Measurements from ENCODE around the gene AGFG2.
A peak's percentile ranks its signal among the peaks of the same experiment; 100 is the strongest.
"Not testable (repeated sequence)": the region's sequence is repeated elsewhere in the genome, so short reads cannot be mapped to it uniquely, and the experiment has no call there.

AGFG2 gene, protein sequence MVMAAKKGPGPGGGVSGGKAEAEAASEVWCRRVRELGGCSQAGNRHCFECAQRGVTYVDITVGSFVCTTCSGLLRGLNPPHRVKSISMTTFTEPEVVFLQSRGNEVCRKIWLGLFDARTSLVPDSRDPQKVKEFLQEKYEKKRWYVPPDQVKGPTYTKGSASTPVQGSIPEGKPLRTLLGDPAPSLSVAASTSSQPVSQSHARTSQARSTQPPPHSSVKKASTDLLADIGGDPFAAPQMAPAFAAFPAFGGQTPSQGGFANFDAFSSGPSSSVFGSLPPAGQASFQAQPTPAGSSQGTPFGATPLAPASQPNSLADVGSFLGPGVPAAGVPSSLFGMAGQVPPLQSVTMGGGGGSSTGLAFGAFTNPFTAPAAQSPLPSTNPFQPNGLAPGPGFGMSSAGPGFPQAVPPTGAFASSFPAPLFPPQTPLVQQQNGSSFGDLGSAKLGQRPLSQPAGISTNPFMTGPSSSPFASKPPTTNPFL

DNA sequence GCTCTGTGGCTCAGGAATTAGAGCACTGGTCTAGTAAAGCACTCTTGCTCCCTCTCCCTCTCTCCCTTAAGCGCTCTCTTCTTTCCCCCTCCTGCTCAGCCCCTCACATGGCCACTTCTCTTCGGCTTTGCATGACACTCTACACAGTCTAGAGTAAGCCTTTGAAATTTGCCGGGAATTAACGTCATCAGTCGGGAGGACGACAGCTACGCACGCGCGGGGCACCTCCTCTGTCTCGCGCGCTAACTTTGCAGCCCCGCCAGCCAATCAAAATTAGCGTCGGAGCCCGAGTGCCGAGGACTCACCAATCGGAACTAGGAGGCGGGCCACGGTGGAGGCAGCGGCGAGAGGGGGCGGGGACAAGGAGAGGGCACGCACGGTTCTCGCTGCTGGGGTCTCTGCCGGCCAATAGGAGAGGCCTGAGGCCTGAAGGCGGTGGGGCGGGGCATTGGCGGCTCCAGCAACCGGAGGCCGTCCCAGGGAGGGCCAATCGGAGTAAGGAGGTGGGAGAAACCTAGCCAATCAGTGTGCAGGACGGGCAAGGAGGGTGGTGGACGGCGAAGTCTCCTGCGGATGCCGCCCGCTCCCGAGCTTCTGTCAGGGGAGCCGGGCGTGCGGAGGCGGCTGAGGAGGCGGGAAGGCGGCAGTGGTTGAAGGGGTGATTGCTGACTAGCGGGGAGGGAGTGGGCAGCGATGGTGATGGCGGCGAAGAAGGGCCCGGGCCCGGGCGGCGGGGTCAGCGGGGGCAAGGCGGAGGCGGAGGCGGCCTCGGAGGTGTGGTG lies at the start of gene AGFG2:
Gene AGFG2 (plus strand): TSS at position 550 of the 782 bp plus-strand sequence. CDS start 144 bp downstream, at position 694.
- peak; percentile 100 for DNase-seq

DNA sequence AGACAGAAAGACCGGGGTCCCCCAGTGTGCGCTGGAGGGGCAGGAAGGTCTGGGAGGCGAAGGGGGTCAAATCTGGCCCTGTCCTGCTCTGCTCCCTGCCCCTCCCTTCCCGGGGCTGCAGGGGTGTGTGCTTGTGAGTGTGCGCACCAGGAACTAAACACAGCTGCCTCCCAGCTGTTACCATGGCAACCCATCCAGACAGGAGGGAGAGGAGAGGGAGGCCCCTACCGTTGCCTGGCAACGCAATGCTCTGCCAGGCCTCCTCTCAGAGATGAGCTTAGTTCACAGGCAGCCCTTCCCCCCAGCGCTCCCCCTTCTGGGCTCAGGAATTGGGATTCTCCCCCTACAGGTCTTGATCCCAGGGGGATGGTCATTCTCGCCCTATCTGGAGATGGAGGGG lies 49.2 kb upstream of the AGFG2 start:
- DNase-seq: peak; percentile 90

DNA sequence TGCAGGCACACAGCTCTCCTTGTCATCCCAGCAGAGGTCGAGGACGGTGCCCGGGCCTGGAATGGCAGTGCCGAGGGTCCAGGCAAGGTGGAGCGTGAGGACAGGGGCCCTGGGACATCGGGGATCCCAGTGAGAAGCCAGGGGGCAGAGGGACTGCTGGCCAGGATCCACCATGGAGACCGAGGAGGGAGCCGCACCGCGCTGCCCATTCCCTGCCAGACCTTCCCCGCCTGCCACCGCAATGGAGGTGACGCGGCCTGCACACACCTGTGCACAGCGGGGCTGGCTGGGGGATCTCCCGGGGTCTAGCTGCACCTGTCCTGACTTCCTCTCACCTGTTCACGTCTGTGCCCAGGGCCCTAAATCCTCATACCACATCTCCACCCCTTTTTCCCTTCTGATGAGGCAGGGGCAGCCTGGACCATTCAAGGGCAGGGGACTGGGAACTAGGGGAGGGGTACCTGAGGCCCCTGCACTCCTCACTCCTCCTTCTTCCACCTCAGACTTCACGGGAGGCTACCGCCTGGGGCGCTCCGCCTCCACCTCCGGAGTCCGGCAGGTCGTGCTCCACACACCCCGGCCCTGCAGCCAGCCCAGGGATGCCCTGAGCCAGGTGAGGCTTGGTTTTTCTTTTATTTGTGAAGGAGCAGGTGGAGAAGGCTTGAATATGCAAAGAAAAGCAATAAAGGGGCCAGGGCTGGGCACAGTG lies 48.4 kb upstream of the AGFG2 start:
- no peak for DNase-seq

DNA sequence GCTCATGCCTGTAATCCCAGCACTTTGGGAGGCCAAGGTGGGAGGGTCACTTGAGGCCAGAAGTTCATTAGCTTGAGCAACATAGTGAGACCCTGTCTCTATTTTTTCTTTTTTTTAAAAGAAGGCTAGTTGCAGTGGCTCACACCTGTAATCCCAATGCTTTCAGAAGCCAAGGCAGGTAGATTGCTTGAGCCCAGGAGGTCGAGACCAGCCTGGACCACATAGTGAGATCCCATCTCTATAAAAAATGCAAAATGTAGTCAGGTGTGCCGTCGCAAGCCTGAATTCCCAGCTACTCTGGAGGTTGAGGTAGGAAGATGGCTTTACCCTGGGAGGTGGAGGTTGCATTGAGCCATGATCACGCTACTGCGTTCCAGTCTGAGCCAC lies 47.8 kb upstream of the AGFG2 start:
- no peak for DNase-seq

DNA sequence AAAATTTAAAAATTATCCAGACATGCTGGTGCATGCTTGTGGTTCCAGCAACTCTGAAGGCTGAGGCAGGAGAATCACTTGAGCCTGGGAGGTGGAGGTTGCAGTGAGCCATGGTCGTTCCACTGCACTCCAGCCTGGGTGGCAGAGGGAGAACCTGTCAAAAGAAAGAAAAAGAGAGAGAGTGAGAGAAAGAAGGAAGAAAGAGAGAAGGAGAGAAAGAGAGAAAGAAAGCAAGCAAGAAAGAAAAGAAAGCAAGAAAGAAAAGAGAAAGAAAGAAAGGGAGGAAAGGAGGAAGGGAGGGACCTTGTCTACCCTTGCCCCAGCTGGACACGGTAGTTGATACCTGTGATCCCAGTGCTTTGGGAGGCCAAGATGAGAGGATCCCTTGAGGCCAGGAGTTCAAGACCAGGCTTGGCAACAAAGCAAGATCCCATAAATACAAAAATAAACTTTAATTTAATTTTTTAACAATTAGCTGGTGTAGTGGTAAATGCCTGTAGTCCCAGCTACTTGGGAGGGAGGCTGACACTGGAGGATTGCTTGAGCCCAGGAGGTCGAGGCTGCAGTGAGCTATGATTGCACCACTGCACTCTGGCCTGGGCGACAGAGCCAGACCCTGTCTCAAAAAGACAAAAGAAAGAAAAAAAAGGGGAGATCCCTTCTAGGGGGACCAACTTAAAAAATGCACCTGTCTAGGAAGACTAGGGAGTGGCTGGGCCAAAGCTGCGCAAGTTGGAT lies 46.1 kb upstream of the AGFG2 start:
- DNase-seq: no peak

DNA sequence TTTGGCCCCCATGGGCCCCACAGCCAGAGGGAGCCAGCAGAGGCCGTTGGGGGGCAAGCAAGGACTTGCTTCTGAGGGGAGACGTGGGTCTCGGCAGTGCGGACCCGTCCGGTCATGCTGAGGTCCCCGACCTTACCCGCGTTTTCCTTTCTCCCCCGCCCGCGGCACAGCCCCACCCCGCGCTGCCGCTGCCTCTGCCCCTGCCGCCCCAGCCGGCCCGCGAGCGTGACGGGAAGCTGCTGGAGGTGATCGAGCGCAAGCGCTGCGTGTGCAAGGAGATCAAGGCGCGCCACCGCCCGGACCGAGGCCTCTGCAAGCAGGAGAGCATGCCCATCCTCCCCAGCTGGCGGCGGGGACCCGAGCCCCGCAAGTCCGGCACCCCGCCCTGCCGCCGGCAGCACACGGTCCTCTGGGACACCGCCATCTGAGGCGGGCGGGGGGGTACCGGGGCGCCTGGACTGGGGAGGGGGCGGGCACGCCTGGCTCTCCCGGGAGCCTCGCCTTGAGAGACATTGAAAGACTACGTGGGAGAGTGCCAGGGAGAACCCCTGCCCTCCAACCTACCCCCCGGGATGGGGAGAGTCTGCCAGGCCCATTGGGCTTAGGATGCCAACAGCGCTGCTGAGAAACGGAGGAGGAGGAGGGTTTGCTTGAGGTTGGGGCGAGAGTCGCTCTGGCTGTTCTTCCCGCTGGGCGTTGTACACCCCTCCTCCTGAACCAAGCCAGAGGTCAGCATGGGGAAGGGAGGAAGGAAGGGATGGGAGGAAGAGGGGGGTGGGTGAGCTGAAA lies 45.3 kb upstream of the AGFG2 start:
- DNase-seq: peak; percentile 9

DNA sequence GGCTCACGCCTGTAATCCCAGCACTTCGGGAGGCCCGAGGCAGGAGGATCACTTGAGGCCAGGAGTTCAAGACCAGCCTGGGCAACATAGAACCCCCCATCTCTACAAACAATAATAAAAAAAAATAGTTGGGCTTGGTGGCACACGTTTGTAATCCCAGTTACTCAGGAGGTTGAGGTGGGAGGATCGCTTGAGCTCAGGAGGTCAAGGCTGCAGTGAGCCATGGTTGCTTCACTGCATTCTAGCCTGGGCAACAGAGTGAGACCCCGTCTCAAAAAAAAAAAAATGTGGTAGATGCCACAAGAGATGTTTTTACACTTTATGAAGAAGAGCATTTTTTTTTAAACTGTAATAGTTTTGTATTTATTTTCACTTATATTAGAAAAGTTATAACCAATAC lies 42.5 kb upstream of the AGFG2 start:
- DNase-seq: no peak

DNA sequence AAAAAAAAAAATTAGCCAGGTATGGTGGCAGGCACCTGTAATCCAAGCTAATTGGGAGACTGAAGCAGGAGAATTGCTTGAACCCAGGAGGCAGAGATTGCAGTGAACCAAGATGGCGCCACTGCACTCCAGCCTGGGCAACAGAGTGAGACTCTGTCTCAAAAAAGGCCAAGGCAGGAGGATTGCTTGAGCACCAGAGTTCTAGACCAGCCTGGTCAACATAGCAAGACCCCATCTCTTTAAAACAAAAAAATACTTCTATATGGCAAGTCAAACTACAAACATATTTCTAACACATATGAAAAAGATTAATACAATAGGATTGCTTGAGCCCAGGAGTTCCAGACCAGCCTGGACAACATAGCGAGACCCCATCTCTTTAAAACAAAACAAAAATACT lies 38.3 kb upstream of the AGFG2 start:
- DNase-seq: not testable (repeated sequence)

DNA sequence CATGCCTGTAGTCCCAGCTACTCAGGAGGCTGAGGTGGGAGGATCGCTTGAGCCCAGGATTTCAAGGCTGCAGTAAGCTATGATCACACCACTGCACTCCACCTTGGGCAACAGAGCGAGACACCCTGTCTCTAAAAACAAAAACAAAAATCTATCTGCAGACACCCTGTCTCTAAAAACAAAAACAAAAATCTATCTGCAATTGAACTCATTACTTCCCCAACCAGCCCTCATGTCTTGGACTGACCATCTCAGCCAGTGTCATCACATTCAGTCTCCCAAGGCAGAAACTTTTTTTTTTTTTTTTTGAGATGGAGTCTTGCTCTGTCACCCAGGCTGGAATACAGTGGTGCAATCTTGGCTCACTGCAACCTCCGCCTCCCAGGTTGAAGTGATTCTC lies 35.0 kb upstream of the AGFG2 start:
- DNase-seq: not testable (repeated sequence)

DNA sequence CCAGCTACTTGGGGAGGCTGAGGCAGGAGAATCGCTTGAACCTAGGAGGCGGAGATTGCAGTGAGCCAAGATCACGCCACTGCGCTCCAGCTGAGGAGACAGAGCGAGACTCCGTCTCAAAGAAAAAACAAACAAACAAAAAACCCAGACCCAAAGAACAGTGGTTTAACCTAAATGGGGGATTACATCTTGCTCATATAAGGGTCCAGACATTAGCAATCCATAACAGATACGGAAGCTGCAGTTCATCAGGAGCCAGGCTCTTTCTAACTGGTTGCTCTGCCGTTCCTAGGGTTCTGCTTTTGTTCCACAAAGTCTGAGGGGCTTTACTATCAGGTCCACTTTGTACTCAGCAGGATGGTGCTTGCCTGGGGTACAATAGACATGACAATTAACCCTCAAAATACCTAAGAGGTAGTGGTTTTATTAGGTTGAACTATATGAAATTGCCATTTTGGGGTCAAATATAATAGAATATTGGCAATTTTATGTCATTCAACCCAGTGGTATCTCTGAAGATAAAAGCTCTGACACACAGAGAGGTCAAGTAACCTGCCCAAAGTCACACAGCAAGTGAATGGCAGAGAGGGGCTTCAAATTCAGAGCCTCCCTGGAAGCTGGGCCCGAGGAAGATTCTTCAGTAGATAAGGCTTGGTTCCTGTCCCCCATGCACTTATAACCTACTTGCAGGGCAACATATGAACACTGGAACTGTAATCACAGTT lies 34.0 kb upstream of the AGFG2 start:
- DNase-seq: no peak

DNA sequence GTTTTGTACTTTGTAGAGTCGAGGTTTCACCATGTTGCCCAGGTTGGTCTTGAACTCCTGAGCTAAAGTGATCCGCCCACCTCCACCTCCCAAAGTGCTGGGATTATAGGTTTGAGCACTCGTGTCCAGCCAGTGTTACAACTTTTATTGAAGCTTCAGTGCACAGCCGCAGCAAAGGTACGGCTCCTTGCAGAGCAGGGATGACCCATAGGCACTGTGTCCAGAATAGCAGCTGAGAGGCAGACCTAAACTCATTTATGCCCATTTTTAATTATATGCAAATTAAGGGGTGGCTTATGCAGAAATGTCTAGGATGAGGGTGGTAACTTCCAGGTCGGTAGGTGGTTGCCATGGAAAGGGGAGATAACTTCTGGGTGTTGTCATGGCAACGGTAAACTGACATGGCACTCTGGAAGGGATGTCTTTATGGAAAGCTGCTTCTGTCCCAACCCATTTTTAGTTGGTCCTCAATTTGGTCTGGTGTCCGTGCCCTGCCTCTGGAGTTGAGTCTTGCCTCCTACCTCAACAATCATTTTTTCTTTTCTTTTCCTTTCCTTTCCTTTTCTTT lies 32.6 kb upstream of the AGFG2 start:
- no peak for DNase-seq

DNA sequence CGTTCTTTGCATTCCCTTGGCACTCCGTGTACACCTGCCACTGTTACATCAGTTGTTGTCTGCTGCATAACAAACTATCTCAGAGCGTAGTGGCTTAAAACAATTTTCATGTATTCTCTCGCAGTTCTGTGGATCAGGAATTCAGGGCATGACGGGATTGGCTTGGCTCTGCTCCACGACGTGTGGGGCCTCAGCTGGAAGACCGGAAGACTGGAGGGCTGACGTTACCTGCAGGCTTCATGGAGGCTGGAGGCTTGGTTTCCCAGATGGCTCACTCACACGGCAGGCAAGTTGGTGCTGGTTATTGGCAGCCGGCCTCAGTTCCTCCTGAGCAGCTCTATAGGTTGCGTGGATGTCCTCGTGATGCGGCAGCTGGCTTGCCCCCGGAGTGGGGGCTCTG lies 29.8 kb upstream of the AGFG2 start:
- DNase-seq: no peak

DNA sequence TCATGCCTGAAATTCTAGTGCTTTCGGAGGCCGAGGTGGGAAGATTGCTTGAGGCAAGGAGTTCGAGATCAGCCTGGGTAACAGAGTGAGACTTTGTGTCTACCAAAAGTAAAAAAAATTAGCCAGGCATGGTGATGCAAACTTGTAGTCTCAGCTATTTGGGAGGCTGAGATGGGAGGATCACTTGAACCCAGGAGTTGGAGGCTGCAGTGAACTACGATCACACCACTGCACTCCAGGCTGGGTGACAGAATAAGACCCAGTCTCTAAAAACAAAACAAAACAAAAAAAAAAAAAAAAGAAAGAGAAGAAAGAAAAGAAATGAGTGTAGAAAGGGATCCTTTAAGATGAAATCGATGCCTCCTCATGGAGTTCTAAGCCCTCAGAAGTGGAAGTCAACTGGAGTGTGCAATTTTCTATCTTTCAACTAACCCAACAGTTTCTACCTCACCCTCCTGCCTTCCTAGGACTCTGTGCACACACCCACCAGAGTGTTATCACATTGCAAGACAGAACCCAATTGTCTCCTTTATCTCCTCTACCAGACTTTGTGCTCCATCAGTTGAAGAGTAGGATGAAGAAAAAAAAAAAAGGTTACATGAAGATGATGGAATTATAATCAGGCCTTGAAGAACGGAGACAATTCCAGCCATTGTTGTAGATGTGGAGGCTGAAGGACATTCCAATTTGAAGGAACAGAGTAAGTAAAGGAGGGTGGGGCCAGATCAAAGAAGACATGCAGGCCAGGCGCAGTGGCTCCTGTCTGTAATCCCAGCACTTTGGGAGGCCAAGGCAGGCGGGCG lies 28.4 kb upstream of the AGFG2 start:
- no peak for DNase-seq

DNA sequence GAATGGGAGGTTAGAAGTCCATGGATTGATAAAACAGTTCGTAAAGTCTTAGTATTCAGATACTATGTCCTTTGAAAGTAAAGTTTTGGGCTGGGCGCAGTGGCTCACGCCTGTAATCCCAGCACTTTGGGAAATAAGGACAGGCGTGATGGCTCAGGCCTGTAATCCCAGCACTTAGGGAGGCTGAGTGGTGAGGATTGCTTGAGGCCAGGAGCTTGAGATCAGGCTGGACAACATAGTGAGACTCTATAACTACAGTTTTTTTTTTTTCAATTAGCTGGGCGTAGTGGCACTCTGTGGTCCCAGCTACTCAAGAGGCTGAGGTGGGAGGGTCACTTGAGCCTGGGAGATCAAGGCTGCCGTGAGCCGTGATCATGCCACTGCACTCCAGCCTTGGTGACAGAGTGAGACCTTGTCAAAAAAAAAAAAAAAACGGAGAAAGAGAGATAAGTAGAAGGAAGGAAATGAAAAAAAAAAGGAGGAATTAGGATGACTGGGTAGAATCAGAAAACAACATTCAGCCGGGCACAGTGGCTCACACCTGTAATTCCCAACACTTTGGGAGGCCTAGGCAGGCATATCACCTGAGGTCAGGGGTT lies 25.7 kb upstream of the AGFG2 start:
- no peak for DNase-seq

DNA sequence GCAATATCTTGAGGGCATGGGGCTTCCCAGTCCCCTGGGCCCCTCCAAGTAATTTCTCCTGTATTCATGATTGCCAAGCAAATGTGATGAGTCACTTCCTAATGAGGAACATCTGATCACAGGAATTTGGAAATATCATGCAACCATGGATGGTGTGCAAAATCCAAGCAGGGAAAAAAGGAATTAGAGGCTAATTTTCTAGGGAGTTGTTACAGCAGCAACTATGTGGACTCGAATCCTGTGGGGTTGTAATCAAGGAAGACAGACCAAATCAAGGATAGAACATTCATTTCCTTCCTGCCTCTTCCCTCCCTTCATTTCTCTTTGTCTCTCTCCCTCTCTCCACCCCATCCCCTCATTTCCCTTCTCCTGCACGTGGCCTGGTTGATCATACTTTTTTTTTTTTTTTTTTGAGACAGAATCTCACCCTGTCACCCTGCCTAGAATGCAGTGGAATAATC lies 23.9 kb upstream of the AGFG2 start:
- no peak for DNase-seq

DNA sequence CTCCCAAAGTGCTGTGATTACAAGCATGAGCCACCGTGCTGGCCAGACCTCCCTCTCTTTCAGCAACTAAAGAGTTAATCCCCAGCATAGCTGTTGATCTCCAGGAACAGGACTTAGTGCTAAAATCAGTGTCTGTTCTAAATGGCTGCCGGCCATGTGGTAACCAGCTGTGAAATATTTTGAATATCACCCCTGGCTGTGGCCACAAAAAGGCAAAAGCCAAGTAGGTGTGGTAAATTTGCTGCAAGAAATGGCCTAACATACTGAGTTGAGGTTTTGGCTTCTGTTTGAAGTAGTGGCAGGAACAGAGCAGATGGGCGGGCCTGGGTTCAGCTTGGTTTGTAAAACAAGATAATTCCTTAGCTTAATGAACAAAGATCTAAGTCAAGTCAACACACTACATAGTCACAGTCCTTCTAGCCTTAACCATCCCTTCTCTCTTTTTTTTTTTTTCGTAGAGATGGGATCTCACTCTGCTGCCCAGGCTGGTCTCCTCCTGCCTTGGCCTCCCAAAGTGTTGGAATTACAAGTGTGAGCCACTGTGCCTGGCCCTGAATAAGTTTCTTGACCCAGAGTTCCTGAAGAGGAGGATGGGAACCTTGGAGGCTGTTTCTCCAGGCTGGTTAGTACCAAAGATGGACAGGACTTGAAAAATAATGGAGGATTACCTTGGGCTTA lies 22.7 kb upstream of the AGFG2 start:
- DNase-seq: peak; percentile 24

DNA sequence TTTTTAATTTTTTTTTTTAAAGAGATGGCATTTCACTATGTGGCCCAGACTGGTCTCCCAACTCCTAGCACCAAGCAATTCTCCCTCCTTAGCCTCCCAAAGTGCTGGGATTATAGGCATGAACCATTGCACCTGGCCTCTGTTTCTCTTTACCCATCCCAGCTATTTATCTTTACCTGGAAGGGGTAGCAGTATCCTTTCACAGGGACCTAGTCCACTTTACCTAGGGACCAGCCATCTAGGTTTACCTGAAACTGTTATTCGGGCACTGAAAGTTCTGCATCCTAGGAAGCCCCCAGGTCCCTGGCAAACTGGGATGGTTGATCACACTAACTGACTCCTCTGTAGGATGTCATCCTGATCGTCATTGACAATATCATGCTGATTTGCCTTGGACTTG lies 21.7 kb upstream of the AGFG2 start:
- DNase-seq: no peak

DNA sequence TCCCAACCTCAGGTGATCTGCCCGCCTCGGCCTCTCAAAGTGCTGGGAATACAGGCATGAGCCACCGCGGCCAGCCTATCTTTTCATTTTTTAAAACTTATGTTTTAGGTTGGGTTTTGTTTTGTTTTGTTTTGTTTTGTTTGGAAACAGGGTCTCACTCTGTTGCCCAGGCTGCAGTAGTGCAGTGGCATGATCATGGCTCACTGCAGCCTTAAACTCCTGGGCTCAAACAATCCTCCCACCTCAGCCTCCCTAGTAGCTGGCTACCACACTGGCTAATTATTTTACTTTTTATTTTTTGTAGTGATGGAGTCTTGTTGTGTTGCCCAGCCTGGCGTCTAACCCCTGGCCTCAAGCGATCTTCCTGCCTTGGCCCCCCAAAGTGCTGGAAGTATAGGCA lies 19.4 kb upstream of the AGFG2 start:
- no peak for DNase-seq

DNA sequence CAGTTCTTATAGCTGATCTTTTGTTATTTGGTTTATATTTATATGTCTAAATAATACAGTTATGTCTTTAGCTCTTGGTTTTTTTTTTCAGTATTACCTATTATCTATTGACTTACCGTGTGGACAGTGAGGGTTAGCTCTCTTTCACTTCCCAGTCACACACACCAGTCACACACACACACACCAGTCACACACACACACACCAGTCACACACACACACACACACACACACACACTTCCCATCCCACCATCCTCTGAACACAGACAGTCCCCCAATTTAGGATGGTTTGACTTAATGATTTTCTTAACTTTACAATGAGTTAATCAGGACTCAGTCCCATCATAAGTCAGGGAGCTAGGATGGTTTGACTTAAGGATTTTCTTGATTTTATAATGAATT lies 18.9 kb upstream of the AGFG2 start:
- no peak for DNase-seq
